ENCODE results near the gene HTR3A. TPM values are rescaled to one million over a fixed set of nuclear protein-coding genes. Genes with fewer than 3 reads are reported as not detected.

Gene HTR3A
- total and polyA plus RNA-seq, 2 experiments from 2014 or later = 5.8 to 8.1 TPM

DNA sequence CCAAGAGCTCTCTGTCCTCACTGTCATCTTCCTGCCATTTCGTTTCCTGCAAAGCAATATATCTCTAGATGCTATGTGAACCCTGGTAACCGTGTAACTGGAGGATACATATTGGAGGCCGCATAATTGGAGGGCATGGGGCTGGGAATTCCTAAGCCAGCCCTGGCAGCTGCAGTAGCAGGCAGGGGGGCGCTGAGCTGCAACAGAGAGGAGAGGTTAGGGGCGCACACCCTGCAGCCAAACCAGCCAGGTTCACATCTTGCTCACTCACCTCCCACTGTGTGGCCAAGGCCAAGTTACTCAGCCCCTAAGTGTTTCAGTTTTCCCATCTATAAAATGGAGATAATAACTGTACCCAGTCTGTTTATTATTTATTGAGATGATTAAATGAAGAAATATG, 44.7 kb downstream of the HTR3A start (continued):
- TF ChIP-seq, protein P1, sequence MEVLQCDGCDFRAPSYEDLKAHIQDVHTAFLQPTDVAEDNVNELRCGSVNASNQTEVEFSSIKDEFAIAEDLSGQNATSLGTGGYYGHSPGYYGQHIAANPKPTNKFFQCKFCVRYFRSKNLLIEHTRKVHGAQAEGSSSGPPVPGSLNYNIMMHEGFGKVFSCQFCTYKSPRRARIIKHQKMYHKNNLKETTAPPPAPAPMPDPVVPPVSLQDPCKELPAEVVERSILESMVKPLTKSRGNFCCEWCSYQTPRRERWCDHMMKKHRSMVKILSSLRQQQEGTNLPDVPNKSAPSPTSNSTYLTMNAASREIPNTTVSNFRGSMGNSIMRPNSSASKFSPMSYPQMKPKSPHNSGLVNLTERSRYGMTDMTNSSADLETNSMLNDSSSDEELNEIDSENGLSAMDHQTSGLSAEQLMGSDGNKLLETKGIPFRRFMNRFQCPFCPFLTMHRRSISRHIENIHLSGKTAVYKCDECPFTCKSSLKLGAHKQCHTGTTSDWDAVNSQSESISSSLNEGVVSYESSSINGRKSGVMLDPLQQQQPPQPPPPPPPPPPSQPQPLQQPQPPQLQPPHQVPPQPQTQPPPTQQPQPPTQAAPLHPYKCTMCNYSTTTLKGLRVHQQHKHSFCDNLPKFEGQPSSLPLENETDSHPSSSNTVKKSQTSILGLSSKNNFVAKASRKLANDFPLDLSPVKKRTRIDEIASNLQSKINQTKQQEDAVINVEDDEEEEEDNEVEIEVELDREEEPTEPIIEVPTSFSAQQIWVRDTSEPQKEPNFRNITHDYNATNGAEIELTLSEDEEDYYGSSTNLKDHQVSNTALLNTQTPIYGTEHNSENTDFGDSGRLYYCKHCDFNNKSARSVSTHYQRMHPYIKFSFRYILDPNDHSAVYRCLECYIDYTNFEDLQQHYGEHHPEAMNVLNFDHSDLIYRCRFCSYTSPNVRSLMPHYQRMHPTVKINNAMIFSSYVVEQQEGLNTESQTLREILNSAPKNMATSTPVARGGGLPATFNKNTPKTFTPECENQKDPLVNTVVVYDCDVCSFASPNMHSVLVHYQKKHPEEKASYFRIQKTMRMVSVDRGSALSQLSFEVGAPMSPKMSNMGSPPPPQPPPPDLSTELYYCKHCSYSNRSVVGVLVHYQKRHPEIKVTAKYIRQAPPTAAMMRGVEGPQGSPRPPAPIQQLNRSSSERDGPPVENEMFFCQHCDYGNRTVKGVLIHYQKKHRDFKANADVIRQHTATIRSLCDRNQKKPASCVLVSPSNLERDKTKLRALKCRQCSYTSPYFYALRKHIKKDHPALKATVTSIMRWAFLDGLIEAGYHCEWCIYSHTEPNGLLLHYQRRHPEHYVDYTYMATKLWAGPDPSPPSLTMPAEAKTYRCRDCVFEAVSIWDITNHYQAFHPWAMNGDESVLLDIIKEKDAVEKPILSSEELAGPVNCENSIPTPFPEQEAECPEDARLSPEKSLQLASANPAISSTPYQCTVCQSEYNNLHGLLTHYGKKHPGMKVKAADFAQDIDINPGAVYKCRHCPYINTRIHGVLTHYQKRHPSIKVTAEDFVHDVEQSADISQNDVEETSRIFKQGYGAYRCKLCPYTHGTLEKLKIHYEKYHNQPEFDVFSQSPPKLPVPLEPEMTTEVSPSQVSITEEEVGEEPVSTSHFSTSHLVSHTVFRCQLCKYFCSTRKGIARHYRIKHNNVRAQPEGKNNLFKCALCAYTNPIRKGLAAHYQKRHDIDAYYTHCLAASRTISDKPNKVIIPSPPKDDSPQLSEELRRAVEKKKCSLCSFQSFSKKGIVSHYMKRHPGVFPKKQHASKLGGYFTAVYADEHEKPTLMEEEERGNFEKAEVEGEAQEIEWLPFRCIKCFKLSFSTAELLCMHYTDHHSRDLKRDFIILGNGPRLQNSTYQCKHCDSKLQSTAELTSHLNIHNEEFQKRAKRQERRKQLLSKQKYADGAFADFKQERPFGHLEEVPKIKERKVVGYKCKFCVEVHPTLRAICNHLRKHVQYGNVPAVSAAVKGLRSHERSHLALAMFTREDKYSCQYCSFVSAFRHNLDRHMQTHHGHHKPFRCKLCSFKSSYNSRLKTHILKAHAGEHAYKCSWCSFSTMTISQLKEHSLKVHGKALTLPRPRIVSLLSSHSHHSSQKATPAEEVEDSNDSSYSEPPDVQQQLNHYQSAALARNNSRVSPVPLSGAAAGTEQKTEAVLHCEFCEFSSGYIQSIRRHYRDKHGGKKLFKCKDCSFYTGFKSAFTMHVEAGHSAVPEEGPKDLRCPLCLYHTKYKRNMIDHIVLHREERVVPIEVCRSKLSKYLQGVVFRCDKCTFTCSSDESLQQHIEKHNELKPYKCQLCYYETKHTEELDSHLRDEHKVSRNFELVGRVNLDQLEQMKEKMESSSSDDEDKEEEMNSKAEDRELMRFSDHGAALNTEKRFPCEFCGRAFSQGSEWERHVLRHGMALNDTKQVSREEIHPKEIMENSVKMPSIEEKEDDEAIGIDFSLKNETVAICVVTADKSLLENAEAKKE (CRISPR knock-in tag; IDR thresholded peaks at IDR 0.05) = no peak
- TF ChIP-seq POLR2AphosphoS5 (IDR thresholded peaks at IDR 0.05; ENCODE audit: low read depth) = no peak

DNA sequence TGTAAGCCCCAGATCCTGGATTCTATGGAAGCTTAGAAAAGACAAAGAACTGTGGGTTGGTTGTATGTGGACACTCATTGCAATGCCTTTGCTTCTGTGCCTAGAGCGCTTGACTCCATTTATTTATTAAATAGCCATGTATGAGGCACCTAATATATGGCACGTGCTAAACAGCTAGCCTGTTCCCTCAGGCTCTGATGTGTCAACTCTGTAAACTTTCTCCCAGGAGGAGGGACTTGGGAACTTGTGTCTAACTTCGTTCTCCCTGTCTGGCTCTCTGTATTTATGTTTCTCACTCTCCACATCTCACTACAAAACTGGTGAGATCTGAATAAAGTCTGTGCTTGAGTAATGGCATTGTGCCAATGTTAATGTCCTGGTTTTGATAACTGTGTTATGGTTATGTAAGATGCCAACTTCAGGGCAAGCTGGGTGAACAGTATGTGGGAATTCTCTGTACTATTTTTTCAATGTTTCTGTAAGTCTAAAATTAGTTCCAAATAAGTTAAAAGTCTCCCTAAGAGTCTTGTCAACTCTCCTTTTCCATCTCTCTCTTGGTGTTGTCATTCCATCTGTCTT, 50.5 kb downstream of the HTR3A start:
- Mint-ChIP-seq H3K4me1 (peaks cover 13% of the 10 kb centered on the region; the same call in 2 of the 3 replicates), H3K27me3 (ENCODE audit: insufficient read depth, low read depth, poor library complexity) (no peaks in the 10 kb centered on the region), H3K4me3 (no peak overlapping the region), H3K36me3 (ENCODE audit: low read depth) (no peaks in the 10 kb centered on the region), H3K27ac (no peak overlapping the region), H3K9me3 (no peaks in the 10 kb centered on the region)
- Histone ChIP-seq H3K9me2 (ENCODE audit: insufficient read depth) (peaks cover 6% of the 10 kb centered on the region; the same call in 1 of the 2 replicates), H3K4me1 (ENCODE audit: insufficient read depth) (0 out of 2 replicates have a peak, but pooled peaks cover 3% of the 10 kb centered on the region), H3F3A (replicated peaks; ENCODE audit: low read depth) (no peaks in the 10 kb centered on the region), H3K79me2 (replicated peaks; ENCODE audit: insufficient read depth) (no peaks in the 10 kb centered on the region), H3K27ac (ENCODE audit: low read depth) (no peak overlapping the region), H3K4me2 (no peak overlapping the region), H2AFZ (no peak overlapping the region; the same call in 1 of the 2 replicates), H4K20me1 (replicated peaks; ENCODE audit: insufficient read depth) (no peaks in the 10 kb centered on the region), H3K36me3 (ENCODE audit: insufficient read depth) (no peaks in the 10 kb centered on the region), H3K4me3 (no peak overlapping the region), H3K27me3 (ENCODE audit: insufficient read depth) (no peaks in the 10 kb centered on the region)
- DNase-seq (ENCODE audit: low spot score) (no peak), ATAC-seq (no peak)
- TF ChIP-seq POLR2AphosphoS5 (IDR thresholded peaks at IDR 0.05; ENCODE audit: low read depth) (no peak), JUNB (IDR thresholded peaks at IDR 0.05; ENCODE audit: unreplicated experiment) (no peak), NANOG (IDR thresholded peaks at IDR 0.05; ENCODE audit: borderline replicate concordance) (no peak), EZH2phosphoT487 (IDR thresholded peaks at IDR 0.05; ENCODE audit: unreplicated experiment) (no peak), ZNF114 (CRISPR knock-in tag; IDR thresholded peaks at IDR 0.05) (no peak), CREB1 (CRISPR knock-in tag; IDR thresholded peaks at IDR 0.05; ENCODE audit: low read depth) (no peak)
- TF ChIP-seq, protein P2, sequence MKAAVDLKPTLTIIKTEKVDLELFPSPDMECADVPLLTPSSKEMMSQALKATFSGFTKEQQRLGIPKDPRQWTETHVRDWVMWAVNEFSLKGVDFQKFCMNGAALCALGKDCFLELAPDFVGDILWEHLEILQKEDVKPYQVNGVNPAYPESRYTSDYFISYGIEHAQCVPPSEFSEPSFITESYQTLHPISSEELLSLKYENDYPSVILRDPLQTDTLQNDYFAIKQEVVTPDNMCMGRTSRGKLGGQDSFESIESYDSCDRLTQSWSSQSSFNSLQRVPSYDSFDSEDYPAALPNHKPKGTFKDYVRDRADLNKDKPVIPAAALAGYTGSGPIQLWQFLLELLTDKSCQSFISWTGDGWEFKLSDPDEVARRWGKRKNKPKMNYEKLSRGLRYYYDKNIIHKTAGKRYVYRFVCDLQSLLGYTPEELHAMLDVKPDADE (IDR thresholded peaks at IDR 0.05) = no peak
- TF ChIP-seq, protein P3, sequence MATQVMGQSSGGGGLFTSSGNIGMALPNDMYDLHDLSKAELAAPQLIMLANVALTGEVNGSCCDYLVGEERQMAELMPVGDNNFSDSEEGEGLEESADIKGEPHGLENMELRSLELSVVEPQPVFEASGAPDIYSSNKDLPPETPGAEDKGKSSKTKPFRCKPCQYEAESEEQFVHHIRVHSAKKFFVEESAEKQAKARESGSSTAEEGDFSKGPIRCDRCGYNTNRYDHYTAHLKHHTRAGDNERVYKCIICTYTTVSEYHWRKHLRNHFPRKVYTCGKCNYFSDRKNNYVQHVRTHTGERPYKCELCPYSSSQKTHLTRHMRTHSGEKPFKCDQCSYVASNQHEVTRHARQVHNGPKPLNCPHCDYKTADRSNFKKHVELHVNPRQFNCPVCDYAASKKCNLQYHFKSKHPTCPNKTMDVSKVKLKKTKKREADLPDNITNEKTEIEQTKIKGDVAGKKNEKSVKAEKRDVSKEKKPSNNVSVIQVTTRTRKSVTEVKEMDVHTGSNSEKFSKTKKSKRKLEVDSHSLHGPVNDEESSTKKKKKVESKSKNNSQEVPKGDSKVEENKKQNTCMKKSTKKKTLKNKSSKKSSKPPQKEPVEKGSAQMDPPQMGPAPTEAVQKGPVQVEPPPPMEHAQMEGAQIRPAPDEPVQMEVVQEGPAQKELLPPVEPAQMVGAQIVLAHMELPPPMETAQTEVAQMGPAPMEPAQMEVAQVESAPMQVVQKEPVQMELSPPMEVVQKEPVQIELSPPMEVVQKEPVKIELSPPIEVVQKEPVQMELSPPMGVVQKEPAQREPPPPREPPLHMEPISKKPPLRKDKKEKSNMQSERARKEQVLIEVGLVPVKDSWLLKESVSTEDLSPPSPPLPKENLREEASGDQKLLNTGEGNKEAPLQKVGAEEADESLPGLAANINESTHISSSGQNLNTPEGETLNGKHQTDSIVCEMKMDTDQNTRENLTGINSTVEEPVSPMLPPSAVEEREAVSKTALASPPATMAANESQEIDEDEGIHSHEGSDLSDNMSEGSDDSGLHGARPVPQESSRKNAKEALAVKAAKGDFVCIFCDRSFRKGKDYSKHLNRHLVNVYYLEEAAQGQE (IDR thresholded peaks at IDR 0.05; ENCODE audit: unreplicated experiment) = no peak
